CD4-positive, alpha-beta T cell treated with Interleukin-17A for 1 hour (primary cell): ENCODE data around the gene AHNAK.

ENCODE experiments used
- DNase-seq: peaks from one replicate; pipeline ENCODE4 v3.0.0-alpha.2; 2020

The AHNAK gene

GRCh38 chr11:62492586-62492985 lies 54.0 kb downstream of the AHNAK start:
- DNase-seq, result no peak

DNA sequence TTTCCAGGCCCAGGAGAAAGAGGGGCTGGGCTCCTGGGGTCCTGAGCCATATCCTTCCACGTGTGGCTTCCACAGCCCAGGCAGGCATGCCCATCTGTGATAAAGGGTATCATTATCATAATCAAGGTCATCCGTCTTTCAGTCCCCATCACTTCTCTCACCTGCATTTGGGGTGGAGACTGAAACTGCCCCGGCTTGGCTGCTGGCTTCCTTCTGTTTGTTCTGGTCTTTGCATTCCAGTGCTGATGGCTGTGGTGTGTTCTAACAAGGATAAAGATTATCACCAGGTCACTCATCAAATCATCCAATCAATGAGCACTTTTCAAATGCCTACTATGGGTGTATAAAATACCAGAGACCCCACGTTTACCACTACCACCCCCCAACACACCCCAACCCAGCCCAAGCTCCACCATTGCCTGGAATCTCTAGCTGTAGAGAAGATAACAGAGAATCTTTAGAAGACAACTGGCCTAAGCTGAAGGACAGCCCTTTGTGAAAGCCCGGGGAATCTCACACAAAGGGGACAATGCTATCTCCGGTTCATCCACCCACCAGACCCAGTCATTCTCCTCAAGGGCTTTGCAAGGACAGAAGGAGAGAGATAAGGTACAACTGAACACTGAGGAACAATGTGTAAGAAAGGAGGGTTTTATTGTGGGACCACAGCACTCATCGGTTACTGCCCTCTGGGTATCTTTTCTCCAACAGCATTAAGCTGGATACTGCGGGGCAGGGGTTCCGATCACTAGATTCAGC lies 54.9 kb downstream of the AHNAK start:
- DNase-seq, result no peak

DNA sequence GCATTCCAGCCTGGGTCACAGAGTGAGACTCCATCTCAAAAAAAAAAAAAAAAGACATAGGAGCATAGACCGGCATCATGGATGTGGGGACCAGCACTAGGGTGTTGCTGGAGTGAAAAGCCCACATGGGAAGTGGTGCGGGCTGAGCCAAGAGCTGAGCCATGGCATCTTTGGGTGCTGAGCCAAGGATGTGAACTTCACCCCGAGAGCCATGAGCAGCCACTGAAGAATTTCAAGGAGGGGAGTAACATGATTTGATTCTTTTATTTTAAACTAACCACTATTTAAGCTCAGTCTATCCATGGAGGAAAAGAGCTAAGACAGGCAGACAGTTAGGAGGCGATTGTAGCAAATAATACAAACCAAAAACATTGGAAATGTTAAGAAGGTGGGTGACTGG lies 57.4 kb downstream of the AHNAK start:
- no peak for DNase-seq

DNA sequence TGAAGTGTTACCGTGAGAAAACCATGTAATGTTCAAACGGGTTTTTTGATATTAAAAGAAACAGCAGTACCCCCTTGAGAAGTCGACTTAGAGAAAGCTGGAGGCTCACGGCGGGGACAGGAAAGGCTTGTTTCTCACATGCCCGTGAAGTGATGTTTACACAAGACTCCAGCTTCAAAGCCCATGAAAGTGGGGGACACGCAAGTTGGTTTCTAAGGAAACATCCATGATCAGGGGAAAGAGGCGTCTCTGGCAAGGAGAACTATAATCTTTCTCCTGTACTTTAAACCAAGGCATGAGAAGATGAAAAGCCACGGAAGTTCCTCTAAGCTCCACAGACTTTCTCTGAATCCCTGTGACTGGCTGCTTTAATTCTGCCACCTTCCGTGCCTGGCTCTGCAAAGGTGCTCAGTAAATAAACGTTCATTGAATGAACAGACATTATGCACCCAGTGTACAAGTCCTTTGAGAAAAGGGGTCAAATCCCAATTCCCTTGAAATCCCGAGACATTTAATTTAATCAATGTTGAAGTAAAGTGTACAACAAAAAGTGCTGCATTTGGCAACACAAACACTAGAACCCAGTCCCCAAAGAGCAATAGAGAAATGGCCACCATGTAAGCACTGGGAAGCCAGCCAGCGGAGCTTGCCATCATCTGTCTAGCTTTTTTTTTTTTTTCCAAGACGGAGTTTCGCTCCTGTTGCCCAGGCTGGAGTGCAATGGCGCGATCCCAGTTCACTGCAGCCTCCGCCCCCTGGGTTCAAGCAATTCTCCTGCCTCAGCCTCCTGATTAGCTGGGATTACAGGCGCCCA lies 58.7 kb downstream of the AHNAK start:
- no peak for DNase-seq

GRCh38 chr11:62487136-62487535 lies 59.5 kb downstream of the AHNAK start:
- DNase-seq, result no peak

DNA sequence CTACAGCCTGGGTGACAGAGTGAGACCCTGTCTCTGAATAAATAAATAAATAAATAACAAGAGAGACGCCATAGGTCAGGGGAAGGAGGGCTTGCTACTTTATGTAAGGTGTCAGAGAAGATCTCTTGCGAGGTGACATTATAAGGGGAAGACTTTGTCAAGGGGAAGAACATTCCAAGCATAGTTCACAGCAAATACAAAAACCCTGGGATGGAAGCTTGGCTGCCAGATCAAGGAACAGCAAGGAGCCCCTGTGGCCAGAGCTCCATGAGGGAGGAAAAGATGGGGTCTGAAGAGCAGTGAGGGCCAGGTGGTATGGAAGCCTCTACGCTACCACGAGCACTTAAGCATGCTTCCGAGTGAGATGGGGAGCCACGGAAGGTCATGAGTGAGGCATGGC lies 62.3 kb downstream of the AHNAK start:
- no peak for DNase-seq

DNA sequence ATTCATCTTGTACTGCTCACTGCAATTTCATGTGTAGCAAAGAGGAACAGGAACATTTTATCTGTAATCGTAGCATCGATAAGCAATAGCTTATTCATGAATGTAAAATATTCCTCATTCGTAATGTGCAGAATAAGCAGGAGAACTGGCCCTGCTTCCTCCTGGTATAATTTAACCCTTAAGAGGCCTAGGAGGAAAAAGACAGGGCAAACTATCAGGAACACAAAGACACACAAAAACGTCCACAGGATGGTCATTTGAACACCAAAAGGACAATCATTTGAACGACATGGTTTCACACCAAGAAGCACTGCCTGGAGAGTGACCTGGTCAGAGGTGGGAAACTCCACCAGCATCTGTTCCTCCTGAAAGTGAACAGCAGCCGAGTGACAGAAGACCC lies 63.9 kb downstream of the AHNAK start:
- DNase-seq, result no peak

- DNase-seq, result no peak
Measured at GRCh38 chr11:62479631-62480201, 66.9 kb downstream of the AHNAK start.

DNA sequence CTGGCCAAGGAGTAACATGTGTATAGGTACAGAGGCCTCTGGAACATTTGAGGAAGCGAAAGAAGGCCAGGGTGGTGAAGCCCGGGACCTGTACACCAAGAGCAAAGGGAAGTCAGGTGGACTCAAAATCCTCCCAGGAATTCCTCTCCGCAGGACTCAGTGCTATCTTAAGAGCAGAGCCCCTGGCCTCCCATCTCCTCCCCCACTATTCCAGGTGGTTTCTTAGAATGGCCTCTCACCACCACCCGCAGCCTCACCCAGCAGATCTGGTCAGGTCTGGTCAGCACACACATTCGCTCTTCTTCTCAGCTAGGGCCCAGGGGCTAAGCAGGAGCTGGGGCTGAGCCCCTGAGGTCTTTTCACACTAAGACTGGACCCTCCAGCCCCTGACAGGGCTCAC lies 68.7 kb downstream of the AHNAK start:
- DNase-seq, result no peak

- DNase-seq, result no peak
Measured at GRCh38 chr11:62472063-62472884, 74.3 kb downstream of the AHNAK start.

DNA sequence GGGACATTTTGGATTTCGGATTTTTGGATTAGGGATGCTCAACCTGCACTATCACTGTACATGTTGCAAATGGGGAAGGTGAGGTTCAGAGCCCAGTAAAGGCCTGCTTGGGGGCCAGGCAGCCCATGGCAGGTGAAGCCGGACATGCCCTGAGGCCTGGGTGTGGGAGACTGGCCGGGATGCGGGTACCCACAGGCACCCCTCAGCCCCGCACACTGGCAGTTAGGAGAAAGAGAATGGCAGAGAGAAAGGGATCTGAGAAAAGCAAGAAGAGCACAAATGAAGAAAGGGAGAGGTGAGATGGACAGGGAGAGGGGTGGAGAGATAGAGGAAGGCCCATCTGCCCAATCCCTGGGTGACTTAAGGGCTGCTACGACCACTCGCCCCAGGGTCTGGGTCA lies 75.0 kb downstream of the AHNAK start:
- no peak for DNase-seq

- DNase-seq, result no peak
Measured at GRCh38 chr11:62468577-62468976, 78.0 kb downstream of the AHNAK start.

DNA sequence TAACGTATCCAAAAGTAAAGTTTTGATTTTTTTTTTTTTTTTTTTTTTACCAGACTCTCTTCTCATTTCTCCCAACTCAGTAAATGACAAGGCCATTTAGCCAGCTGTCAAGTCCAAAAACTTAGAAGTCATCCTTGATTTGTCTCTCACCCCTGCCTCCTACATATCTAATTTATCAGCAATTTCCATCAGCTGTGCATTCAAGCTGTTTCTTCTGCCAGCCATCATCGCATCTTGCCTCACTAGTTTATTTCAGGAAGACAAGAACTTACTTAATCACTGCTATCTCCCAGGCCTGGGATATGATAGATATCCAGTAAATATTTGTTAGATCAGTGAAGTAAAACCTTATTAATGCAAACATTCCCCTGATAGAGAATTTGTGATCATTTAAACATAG lies 80.2 kb downstream of the AHNAK start:
- no peak for DNase-seq

- no peak for DNase-seq
Measured at GRCh38 chr11:62464655-62465054, 82.0 kb downstream of the AHNAK start.

GRCh38 chr11:62463121-62463542 lies 83.5 kb downstream of the AHNAK start:
- no peak for DNase-seq

- DNase-seq, result no peak
Measured at GRCh38 chr11:62462508-62462892, 84.1 kb downstream of the AHNAK start.

GRCh38 chr11:62461740-62462507 lies 84.7 kb downstream of the AHNAK start:
- DNase-seq, result no peak

DNA sequence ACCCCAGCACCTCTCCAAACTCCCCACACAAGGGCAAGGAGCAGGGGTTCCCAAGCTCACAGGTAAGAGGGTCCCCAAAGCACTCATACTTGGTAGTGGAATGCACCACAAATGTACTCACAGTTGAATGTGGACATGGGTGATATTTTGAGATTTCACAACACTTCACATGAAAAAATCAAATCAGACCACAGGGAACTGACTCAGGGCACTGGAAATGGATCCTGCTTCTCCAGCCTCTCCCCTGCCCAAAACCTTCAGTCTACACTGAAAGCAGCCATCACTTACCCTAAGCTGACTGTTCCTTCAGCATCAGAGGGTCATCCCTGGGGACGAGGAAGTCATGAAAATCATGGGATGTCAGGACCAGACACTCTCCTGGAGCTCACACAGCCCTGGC lies 87.5 kb downstream of the AHNAK start:
- DNase-seq, result no peak

DNA sequence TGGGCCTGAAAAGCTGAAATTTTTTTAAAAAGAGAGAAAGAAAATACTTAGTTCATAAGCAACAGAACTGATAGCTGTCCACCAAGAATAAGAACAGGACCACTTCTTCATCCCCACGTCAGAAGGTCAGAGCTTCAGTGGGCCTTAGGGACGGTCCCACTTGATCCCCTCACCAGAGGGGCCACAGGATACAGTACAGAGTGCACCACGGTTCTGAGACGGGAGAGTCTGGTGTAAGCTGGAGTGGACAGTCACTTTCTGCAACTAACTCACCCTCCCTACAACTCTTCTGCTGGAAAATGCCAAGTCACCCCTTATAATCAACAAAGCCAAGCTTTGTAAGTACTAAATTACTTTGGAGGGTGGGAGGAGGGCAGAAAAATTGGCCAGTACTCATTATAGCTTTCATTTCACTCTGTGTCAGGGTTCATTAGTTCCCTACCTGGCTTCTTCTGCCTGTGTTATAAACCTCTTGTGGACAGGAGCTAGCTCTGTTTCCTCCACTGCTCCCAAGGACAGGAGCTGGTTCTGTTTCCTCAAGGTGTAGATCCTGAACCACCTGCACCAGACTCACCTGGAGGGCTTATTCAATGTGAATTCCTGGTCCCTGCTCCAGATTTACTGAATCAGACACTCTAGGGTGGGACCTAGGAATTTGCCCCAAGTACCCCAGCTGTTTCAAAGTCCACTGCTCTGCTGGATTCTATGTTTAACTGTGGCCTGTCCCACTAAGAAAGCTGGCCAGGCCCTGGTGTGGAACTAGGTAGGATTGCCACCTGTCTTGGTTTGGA lies 88.2 kb downstream of the AHNAK start:
- no peak for DNase-seq

DNA sequence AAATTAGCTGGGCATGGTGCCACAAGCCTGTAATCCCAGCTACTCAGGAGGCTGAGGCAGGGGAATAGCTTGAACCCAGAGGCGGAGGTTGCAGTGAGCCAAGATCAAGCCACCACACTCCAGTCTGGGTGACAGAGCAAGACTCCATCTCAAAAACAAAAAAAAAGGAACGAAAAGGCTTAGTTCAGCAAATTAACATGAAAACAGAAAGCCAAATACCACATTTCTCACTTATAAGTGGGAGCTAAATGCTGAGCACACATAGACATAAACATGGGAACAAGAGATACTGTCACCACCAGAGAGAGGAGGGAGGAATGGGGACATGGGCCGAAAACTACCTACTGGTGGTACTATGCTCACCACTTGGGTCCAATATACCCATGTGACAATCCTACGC lies 89.1 kb downstream of the AHNAK start:
- DNase-seq, result no peak

DNA sequence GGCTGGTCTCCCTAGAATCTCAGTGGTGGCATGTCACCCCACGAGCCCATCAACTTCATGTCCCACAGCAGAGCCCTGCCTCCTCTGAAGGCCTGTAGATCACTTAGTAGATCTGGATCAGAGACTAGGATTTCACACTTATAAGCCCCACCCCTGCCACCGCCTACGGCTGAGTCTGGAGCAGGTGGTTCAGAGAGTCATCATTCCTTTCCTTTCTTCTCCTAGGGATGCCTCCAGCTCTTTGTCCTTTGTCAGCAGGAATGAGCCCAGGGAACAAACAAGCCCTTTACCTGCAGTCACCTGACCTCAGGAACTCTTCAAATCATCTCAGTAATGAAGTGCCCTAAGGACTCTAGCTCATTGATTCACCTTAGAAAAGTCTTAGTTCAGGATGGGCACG lies 90.0 kb downstream of the AHNAK start:
- no peak for DNase-seq
